Measurements from ENCODE around the gene ADGRV1. TPM values are rescaled to one million over a fixed set of nuclear protein-coding genes. Genes with fewer than 3 reads are reported as not detected.

The ADGRV1 gene
- total RNA-seq, 4 donors from 2014 or later, result 0.25 to 0.60 (median 0.56) TPM; not detected in 1

DNA sequence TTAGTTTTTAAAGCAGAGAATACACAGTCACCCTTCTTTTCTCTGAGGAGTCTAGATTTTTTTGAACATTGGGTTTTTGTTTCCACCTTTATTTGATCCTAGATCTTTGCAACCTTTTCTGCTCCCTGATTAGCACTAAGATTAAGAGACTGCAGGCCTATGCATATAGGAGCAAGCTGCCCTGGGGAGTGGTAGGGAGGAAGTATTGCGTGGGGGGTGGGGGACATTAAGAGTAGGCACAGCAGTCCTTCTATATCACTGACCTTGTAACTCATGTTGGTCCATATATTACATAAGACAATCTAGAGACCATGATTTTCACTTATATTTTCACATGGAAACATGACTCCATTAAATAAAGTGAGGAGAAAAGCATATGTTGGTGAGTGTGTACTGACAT is 149.1 kb downstream of the ADGRV1 start:
- ATAC-seq (ENCODE audit: low FRiP score) (no peak), DNase-seq (ENCODE audit: low spot score) (no peak)
- TF ChIP-seq, protein P1, sequence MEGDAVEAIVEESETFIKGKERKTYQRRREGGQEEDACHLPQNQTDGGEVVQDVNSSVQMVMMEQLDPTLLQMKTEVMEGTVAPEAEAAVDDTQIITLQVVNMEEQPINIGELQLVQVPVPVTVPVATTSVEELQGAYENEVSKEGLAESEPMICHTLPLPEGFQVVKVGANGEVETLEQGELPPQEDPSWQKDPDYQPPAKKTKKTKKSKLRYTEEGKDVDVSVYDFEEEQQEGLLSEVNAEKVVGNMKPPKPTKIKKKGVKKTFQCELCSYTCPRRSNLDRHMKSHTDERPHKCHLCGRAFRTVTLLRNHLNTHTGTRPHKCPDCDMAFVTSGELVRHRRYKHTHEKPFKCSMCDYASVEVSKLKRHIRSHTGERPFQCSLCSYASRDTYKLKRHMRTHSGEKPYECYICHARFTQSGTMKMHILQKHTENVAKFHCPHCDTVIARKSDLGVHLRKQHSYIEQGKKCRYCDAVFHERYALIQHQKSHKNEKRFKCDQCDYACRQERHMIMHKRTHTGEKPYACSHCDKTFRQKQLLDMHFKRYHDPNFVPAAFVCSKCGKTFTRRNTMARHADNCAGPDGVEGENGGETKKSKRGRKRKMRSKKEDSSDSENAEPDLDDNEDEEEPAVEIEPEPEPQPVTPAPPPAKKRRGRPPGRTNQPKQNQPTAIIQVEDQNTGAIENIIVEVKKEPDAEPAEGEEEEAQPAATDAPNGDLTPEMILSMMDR (IDR thresholded peaks at IDR 0.05), result no peak

DNA sequence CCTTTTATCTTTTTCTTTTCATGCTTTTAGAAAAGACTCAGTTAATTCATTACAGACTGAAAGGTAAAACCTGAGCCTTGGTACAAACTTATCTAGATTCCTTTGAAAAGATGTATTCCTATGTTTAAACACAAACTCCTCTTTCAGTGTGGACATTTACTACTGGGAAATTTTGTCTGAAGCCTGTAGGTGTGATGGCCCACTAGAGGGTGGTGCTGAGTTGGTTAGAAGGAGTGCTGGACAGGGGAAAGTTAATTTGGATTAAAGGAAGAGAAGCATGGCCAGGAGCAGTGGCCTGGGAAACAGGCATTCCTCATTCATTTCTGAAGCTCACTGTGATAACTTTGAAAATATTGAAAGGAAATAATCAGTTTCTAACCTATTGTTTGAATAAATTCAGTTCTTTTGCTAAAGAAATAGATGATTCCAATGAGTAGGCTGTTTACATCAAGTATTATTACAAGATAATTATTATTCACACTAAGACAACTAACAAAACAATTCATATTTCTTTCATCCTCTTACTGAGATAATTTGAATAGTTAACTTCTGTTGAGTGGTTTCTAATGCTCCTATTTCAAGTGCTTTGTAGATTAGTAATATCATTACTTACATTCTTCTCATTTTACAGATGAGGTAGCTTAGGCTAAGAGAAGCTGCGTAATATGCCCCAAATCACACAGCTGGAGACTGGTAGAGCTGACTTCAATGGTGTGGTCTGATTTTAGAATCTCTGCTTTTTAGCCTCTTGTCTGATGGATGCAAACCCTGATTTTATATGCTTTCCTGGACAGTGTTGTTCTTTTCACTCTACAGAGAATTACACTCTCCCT is 150.9 kb downstream of the ADGRV1 start:
- DNase-seq (ENCODE audit: low spot score), result no peak
- ATAC-seq (ENCODE audit: low FRiP score), result no peak
- TF ChIP-seq, protein P1 (IDR thresholded peaks at IDR 0.05), result no peak

DNA sequence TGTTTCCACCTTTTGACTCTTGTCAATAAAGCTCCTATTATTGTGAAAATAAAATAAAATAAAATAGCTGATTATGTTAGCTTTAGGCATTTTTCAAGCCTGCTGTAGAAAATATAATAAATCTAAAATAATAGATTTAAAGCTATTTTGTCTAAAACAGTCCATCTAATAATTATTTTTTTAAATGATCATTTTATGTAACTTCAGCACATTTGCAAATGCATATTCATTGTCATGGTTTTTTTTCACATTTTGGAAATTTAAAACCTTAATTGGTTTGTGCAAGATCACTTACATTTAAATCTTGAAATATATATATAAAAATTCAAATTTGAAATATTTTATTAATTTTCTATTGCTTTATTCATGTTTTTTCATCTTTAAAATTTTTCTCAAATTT is 159.8 kb downstream of the ADGRV1 start:
- ATAC-seq (ENCODE audit: low FRiP score), result no peak
- DNase-seq (ENCODE audit: low spot score), result no peak
- TF ChIP-seq, protein P1 (IDR thresholded peaks at IDR 0.05), result no peak

DNA sequence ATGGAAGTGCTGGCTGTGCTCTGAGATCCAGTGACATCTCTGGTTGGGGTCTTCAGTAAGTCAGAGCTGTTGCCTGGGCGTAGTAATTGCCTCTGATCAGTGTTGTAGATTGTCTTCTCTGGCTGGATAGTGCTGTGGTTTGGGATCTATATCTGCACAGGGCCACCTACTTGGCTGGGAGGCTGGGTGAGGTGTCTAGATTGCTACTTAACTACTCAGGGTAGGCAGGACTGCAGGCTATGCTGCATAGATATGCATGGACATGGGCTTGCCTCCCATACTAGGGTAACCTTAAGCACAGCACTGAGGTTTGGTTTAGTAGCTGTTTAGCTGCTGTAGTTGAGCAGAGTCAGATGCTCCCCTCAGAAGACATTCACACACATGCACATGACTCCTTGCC is 181.0 kb downstream of the ADGRV1 start:
- TF ChIP-seq, protein P1 (IDR thresholded peaks at IDR 0.05), result no peak
- ATAC-seq (ENCODE audit: low FRiP score) (no peak), DNase-seq (ENCODE audit: low spot score) (no peak)

DNA sequence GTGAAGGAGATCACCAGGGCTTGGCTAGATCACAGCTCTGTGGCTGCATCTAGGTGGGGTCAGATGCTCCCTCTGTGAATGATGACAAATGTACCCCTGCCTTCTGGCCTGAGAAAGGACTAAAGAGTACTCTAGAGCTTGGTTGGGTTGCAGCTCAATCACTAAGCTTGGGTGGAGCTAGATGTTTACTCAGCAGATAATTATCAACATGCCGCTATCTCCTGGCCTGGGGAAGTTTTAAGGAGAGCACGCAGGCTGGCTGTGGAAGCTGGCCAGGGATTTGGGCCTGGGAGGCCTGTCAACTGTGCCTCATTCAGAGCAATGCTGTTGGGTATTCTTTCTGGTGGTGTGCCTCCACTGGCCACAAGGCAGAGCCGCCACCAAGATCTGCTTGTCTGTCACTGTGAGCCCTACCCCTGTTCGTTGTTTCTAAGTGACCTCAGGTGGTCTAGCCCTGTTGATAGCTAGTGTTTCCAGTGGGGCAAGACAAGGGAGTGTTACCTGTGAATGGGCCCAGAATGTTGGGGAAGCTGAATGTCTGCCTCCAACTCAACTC is 181.7 kb downstream of the ADGRV1 start:
- TF ChIP-seq, protein P1 (IDR thresholded peaks at IDR 0.05), result no peak
- ATAC-seq (ENCODE audit: low FRiP score), result no peak

DNA sequence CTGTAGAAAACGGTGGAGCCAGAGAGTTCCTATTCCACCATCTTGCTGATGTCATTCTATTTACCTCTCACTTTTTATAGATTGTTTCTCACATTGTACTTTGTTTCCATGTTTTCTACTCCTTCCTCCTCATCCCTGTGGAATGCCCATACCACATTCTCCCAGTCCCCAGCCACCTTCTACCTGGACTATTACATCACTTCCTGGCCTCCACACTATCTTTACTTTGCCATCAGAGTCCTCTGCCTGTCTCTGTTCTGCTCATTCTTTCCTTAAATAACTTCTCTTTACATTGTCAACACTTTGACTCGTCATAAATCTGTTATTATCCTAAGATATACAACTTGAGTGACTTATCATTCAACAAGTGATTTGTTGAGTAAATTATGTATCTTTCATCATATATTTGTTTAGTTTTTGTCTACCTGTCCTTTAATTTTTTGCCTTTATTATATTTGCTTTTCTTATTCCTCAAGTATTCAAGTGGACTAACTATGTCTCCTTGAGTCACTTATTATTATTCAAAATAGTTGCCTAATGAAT is 182.5 kb downstream of the ADGRV1 start:
- ATAC-seq (ENCODE audit: low FRiP score) (no peak), DNase-seq (ENCODE audit: low spot score) (no peak)
- TF ChIP-seq, protein P1 (IDR thresholded peaks at IDR 0.05), result no peak

More for the DNA sequence above, 181.7 kb downstream of the ADGRV1 start:
- no peak for DNase-seq (ENCODE audit: low spot score)

Data from omental fat pad (tissue), 4 donors.